ENCODE measurements around the gene TNFAIP8L2. TPM values are rescaled to one million over a fixed set of nuclear protein-coding genes. Genes with fewer than 3 reads are reported as not detected.
A peak's percentile ranks its signal among the peaks of the same experiment; 100 is the strongest.
"Not testable (repeated sequence)": the region's sequence is repeated elsewhere in the genome, so short reads cannot be mapped to it uniquely, and the experiment has no call there.

Gene TNFAIP8L2
- total RNA-seq, 2 donors from 2014 or later, result 0.72 to 1.2 TPM

- intact Hi-C loops (cut with DNase I), result loop anchor here (5.0 kb wide), 1 partner anchor 54 kb away; the partner anchor contains the start of gene PSMD4
- Histone ChIP-seq H3K36me3 (no peaks in the 10 kb centered on the region), H3K4me1 (peaks cover 14% of the 10 kb centered on the region), H3K9me3 (no peaks in the 10 kb centered on the region), H3K27ac (peak within 1 kb of the TSS; percentile 88), H3K9ac (ENCODE audit: low read depth in 2 of 2, low read length in 2 of 2) (peak within 1 kb of the TSS; percentile 74 to 86), H3K4me3 (peak within 1 kb of the TSS; percentile 87), H3K27me3 (no peaks in the 10 kb centered on the region)
- TF ChIP-seq, protein P1, sequence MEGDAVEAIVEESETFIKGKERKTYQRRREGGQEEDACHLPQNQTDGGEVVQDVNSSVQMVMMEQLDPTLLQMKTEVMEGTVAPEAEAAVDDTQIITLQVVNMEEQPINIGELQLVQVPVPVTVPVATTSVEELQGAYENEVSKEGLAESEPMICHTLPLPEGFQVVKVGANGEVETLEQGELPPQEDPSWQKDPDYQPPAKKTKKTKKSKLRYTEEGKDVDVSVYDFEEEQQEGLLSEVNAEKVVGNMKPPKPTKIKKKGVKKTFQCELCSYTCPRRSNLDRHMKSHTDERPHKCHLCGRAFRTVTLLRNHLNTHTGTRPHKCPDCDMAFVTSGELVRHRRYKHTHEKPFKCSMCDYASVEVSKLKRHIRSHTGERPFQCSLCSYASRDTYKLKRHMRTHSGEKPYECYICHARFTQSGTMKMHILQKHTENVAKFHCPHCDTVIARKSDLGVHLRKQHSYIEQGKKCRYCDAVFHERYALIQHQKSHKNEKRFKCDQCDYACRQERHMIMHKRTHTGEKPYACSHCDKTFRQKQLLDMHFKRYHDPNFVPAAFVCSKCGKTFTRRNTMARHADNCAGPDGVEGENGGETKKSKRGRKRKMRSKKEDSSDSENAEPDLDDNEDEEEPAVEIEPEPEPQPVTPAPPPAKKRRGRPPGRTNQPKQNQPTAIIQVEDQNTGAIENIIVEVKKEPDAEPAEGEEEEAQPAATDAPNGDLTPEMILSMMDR (IDR thresholded peaks at IDR 0.05), result no peak
- peak; percentile 99 for DNase-seq
Observed at GRCh38 chr1:151198254-151199127, 42.0 kb downstream of the TNFAIP8L2 start, which contains the start of gene PIP5K1A. Gene PIP5K1A, plus strand, starts transcription at chr1:151198552. Its CDS starts 445 bp downstream, at chr1:151198997.

DNA sequence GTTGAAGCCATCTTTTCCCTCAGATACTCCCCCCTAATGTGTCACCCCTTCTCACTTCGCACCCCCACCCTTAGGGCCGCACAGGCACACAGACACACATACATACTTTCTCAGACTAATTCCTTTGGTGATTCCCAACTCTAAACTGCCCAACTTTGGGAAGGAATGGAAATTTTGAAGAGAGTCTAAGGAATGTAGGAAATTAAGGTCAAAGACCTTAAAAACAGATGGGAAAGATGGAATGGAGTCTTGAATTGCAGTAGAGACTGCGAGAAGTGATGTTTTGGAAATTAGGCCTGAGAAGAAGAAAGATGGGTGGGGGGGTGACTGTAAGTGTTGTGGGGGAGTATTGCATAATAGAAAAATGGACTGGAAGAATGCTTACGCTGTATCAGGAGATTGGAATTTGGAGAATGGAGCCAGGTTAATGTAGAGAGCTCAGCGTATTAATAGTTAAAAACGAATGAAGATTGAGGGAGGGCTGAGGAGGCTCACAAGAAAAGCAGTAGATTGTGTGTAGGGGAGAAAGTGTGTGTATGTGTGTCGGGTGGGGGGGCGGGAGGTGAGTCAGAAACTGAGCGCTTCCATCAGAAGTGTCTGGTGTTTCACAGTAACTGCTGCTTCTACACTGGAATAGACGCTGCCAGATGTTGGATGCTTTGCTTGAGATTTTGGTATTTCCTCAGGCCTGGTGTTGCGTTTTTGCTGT lies 43.6 kb downstream of the TNFAIP8L2 start:
- no peak for DNase-seq
- peak overlapping the region; percentile 88 for H3K27ac ChIP-seq
- peaks cover 14% of the 10 kb centered on the region for H3K4me1 ChIP-seq
- peak overlapping the region; percentile 87 for H3K4me3 ChIP-seq
- no peaks in the 10 kb centered on the region for H3K9me3 ChIP-seq
- H3K9ac ChIP-seq (ENCODE audit: low read depth in 2 of 2, low read length in 2 of 2), result peak overlapping the region; percentile 74 to 86
- intact Hi-C loops (cut with DNase I), result loop anchor here (5.0 kb wide), 1 partner anchor 52 kb away; the partner anchor contains the start of gene PSMD4
- TF ChIP-seq, protein P1 (IDR thresholded peaks at IDR 0.05), result no peak
- no peaks in the 10 kb centered on the region for H3K36me3 ChIP-seq
- no peaks in the 10 kb centered on the region for H3K27me3 ChIP-seq

DNA sequence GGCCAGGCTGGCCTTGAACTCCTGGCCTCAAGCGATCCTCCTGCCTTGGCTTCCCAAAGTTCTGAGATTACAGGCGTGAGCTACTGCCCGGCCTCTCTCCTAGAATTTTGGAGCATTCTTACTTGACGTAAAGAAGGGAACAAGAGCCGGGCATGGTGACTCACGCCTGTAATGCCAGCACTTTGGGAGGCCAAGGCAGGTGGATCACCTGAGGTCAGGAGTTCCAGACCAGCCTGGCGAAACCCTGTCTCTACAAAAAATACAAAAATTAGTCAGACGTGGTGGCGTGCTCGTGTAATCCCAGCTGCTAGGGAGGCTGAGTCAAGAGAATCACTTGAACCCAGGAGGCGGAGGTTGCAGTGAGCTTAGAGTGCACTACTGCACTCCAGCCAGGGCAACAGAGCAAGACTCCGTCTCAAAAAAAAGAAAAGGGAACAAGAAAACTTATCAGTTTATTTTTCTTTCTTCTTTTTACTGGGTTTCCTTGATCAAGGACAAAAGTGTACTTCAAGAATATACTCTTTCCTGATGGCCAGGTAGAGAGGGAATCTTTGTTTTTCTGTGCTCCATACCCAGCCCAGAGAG lies 49.0 kb downstream of the TNFAIP8L2 start:
- H3K4me1 ChIP-seq, result not testable (repeated sequence)

More for the DNA sequence above, 49.0 kb downstream of the TNFAIP8L2 start:
- H3K9me3 ChIP-seq; H3K4me3 ChIP-seq; H3K27ac ChIP-seq; H3K9ac ChIP-seq (ENCODE audit: low read depth in 2 of 2, low read length in 2 of 2); H3K36me3 ChIP-seq; intact Hi-C loops (cut with DNase I); DNase-seq; H3K27me3 ChIP-seq: not testable (repeated sequence)

Other genes starting within 250 kb of the TNFAIP8L2 start
- 10 to 100 TPM; 28.2 to 32.8 TPM for gene SETDB1, start 230.3 kb upstream of the TNFAIP8L2 start, total RNA-seq
- gene CERS2, start 181.8 kb upstream of the TNFAIP8L2 start, total RNA-seq, result 100 to 1,000 TPM; 140 to 157 TPM
- gene ANXA9, start 174.4 kb upstream of the TNFAIP8L2 start, total RNA-seq, result under 1 TPM; 0.40 to 0.53 TPM
- 10 to 100 TPM; 40.4 to 43.1 TPM for gene MINDY1, start 149.7 kb upstream of the TNFAIP8L2 start, total RNA-seq
- 10 to 100 TPM; 20.4 to 21.5 TPM for gene PRUNE1, start 148.2 kb upstream of the TNFAIP8L2 start, total RNA-seq
- gene BNIPL, start 120.1 kb upstream of the TNFAIP8L2 start, total RNA-seq, result 1 to 10 TPM in 1 of 2 donors, under 1 TPM in 1; 0.69 to 1.9 TPM
- 1 to 10 TPM; 2.6 to 3.2 TPM for gene C1orf56, start 108.9 kb upstream of the TNFAIP8L2 start, total RNA-seq
- gene CDC42SE1, start 97.0 kb upstream of the TNFAIP8L2 start, total RNA-seq, result 10 to 100 TPM; 57.9 to 66.8 TPM
- 1 to 10 TPM in 1 of 2 donors, under 1 TPM in 1; 0.42 to 1.3 TPM for gene MLLT11, start 96.3 kb upstream of the TNFAIP8L2 start, total RNA-seq
- gene GABPB2, start 85.9 kb upstream of the TNFAIP8L2 start, total RNA-seq, result 10 to 100 TPM; 13.1 to 15.2 TPM
- gene SEMA6C, start 10.0 kb upstream of the TNFAIP8L2 start, total RNA-seq, result 1 to 10 TPM; 1.6 to 3.2 TPM
- 1 to 10 TPM; 6.8 to 7.2 TPM for gene LYSMD1, start 9.3 kb downstream of the TNFAIP8L2 start, total RNA-seq
- 10 to 100 TPM; 22.7 to 31.8 TPM for gene SCNM1, start 9.5 kb downstream of the TNFAIP8L2 start, total RNA-seq
- under 1 TPM in 1 of 2 donors, not detected in 1; 0.67 TPM for gene TMOD4, start 19.3 kb downstream of the TNFAIP8L2 start, total RNA-seq
- 10 to 100 TPM; 38.8 TPM for gene VPS72, start 33.5 kb downstream of the TNFAIP8L2 start, total RNA-seq
- 10 to 100 TPM; 33.3 to 38.9 TPM for gene PIP5K1A, start 41.9 kb downstream of the TNFAIP8L2 start, total RNA-seq
- gene PSMD4, start 98.1 kb downstream of the TNFAIP8L2 start, total RNA-seq, result 100 to 1,000 TPM; 103 to 158 TPM
- gene ZNF687, start 125.7 kb downstream of the TNFAIP8L2 start, total RNA-seq, result 10 to 100 TPM; 27.5 to 28.4 TPM
- gene PI4KB, start 170.8 kb downstream of the TNFAIP8L2 start, total RNA-seq, result 10 to 100 TPM; 47.2 to 53.5 TPM
- 10 to 100 TPM; 28.6 to 44.1 TPM for gene RFX5, start 190.6 kb downstream of the TNFAIP8L2 start, total RNA-seq
- gene SELENBP1, start 216.1 kb downstream of the TNFAIP8L2 start, total RNA-seq, result 100 to 1,000 TPM; 744 to 902 TPM
- gene PSMB4, start 242.9 kb downstream of the TNFAIP8L2 start, total RNA-seq, result 100 to 1,000 TPM; 179 to 273 TPM